ENCODE results near the gene ZNF71.

Gene ZNF71

DNA sequence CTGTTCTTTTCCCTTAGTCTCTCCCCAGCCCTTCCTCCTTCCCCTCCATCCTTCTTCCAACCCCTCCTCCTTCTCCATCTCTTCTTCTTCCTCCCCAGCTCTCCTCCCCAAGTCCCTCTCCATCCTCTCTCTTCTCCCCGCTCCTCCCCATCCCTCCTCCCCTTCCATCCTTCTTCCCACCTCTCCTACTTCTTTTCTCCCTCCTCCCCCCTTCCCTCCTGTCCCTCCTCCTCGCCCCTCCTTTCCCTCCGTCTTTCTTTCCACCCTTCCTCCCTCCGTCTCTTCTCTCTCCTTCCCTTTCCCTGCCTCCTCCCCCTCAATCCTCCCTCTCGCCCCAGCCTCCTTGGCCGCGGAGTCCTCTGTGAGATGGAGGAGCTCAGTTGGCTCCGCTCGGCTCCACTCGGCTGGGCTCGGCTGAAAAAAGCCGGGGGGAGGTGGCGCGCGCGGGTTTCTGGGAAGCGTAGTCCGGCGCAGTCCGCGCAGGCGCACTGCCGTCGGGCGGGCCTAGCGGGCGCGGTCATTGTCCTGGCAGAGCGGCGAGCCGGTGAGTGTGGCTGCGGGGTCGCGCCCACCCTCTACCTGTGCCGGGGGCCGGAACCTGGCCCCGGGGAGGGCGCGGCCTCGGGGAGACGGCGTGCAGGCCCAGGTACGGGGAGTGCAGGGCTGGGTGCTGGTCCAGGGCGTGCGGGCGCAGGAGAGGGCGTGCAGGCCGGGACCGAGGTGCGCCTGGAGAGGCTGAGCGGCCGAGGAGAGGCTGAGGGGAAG is at the start of gene ZNF71:
TSS of gene ZNF71 (plus strand) at position 520 of the 765 bp plus-strand sequence. CDS start 6,257 bp downstream, outside the sequence.
- no peak within 1 kb of the TSS for H3K27ac ChIP-seq (ENCODE audit: low read length)
- H3K36me3 ChIP-seq (replicated peaks; ENCODE audit: insufficient read depth, low read length): no peaks in the 10 kb centered on the region
- H3K9ac ChIP-seq (ENCODE audit: low read length): peak within 1 kb of the TSS; percentile 59; the same call in 1 of the 2 replicates
- H3K4me2 ChIP-seq (ENCODE audit: low read depth, low read length): peak within 1 kb of the TSS; percentile 59
- DNase-seq: peak; percentile 87
- peaks cover 19% of the 10 kb centered on the region for H3K27me3 ChIP-seq (replicated peaks; ENCODE audit: insufficient read depth, low read length)
- no peaks in the 10 kb centered on the region for H3K9me2 ChIP-seq (replicated peaks; ENCODE audit: insufficient read depth, low read length)
- H3K4me3 ChIP-seq (ENCODE audit: low read length): peak within 1 kb of the TSS; percentile 80
- peak within 1 kb of the TSS; percentile 96 for H2AFZ ChIP-seq (ENCODE audit: low read length)
- TF ChIP-seq EZH2phosphoT487 (IDR thresholded peaks at IDR 0.05; ENCODE audit: low read length) (no peak), EZH2 (optimal IDR thresholded peaks at IDR 0.05; ENCODE audit: low read depth, low read length) (no peak)
- TF ChIP-seq, protein P1, sequence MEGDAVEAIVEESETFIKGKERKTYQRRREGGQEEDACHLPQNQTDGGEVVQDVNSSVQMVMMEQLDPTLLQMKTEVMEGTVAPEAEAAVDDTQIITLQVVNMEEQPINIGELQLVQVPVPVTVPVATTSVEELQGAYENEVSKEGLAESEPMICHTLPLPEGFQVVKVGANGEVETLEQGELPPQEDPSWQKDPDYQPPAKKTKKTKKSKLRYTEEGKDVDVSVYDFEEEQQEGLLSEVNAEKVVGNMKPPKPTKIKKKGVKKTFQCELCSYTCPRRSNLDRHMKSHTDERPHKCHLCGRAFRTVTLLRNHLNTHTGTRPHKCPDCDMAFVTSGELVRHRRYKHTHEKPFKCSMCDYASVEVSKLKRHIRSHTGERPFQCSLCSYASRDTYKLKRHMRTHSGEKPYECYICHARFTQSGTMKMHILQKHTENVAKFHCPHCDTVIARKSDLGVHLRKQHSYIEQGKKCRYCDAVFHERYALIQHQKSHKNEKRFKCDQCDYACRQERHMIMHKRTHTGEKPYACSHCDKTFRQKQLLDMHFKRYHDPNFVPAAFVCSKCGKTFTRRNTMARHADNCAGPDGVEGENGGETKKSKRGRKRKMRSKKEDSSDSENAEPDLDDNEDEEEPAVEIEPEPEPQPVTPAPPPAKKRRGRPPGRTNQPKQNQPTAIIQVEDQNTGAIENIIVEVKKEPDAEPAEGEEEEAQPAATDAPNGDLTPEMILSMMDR (IDR thresholded peaks at IDR 0.05; ENCODE audit: low read length): no peak
- no peaks in the 10 kb centered on the region for H3F3A ChIP-seq (ENCODE audit: insufficient read depth, low read length)
- peaks cover 14% of the 10 kb centered on the region for H3K79me2 ChIP-seq (ENCODE audit: low read length)
- H4K20me1 ChIP-seq (ENCODE audit: insufficient read depth, low read length): no peaks in the 10 kb centered on the region
- peaks cover 3% of the 10 kb centered on the region; the same call in 1 of the 2 replicates for H3K4me1 ChIP-seq (ENCODE audit: low read length)
- no peaks in the 10 kb centered on the region for H3K9me3 ChIP-seq (replicated peaks; ENCODE audit: insufficient read depth, low read length)

DNA sequence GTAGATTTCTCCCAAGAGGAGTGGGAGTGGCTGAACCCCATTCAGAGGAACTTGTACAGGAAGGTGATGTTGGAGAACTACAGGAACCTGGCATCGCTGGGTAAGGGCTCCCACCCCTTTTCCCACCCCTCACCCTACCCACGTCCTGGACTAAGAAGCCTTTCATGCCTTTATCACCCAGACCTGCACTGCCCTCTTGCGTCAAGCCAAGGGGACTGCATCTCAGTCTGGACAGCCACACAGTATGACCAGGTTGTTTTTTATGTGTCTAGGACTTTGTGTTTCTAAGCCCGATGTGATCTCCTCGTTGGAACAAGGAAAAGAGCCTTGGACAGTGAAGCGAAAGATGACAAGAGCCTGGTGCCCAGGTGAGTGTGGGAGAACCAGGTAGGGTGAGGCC is 47.6 kb upstream of the ZNF71 start:
- Histone ChIP-seq H3K27me3 (replicated peaks; ENCODE audit: insufficient read depth, low read length) (no peaks in the 10 kb centered on the region), H4K20me1 (ENCODE audit: insufficient read depth, low read length) (no peaks in the 10 kb centered on the region), H3K9me2 (replicated peaks; ENCODE audit: insufficient read depth, low read length) (no peaks in the 10 kb centered on the region), H3K9ac (ENCODE audit: low read length) (no peak overlapping the region), H3K79me2 (ENCODE audit: low read length) (no peaks in the 10 kb centered on the region), H3K9me3 (replicated peaks; ENCODE audit: insufficient read depth, low read length) (no peaks in the 10 kb centered on the region), H3K36me3 (replicated peaks; ENCODE audit: insufficient read depth, low read length) (no peaks in the 10 kb centered on the region), H3K4me2 (ENCODE audit: low read depth, low read length) (no peak overlapping the region), H3F3A (ENCODE audit: insufficient read depth, low read length) (no peaks in the 10 kb centered on the region), H2AFZ (ENCODE audit: low read length) (no peak overlapping the region), H3K4me3 (ENCODE audit: low read length) (no peak overlapping the region), H3K4me1 (ENCODE audit: low read length) (no peaks in the 10 kb centered on the region), H3K27ac (ENCODE audit: low read length) (no peak overlapping the region)
- DNase-seq: no peak
- TF ChIP-seq, protein P1 (IDR thresholded peaks at IDR 0.05; ENCODE audit: low read length): peak; percentile 50
- TF ChIP-seq EZH2 (optimal IDR thresholded peaks at IDR 0.05; ENCODE audit: low read depth, low read length): no peak

DNA sequence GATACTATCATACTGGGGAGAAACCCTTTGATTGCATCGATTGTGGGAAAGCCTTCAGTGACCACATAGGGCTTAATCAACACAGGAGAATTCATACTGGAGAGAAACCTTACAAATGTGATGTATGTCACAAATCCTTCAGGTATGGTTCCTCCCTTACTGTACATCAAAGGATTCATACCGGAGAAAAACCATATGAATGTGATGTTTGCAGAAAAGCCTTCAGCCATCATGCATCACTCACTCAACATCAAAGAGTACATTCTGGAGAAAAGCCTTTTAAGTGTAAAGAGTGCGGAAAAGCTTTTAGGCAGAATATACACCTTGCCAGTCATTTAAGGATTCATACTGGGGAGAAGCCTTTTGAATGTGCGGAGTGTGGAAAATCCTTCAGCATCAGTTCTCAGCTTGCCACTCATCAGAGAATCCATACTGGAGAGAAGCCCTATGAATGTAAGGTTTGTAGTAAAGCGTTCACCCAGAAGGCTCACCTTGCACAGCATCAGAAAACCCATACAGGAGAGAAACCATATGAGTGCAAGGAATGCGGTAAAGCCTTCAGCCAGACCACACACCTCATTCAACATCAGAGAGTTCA is 40.7 kb upstream of the ZNF71 start:
- Histone ChIP-seq H4K20me1 (ENCODE audit: insufficient read depth, low read length) (no peaks in the 10 kb centered on the region), H3K9ac (ENCODE audit: low read length) (no peak overlapping the region), H3K9me3 (replicated peaks; ENCODE audit: insufficient read depth, low read length) (no peaks in the 10 kb centered on the region), H3K27me3 (replicated peaks; ENCODE audit: insufficient read depth, low read length) (no peaks in the 10 kb centered on the region), H3F3A (ENCODE audit: insufficient read depth, low read length) (no peaks in the 10 kb centered on the region), H3K9me2 (replicated peaks; ENCODE audit: insufficient read depth, low read length) (no peaks in the 10 kb centered on the region), H3K79me2 (ENCODE audit: low read length) (no peaks in the 10 kb centered on the region), H3K4me3 (ENCODE audit: low read length) (no peak overlapping the region), H3K27ac (ENCODE audit: low read length) (no peak overlapping the region), H3K36me3 (replicated peaks; ENCODE audit: insufficient read depth, low read length) (no peaks in the 10 kb centered on the region), H3K4me2 (ENCODE audit: low read depth, low read length) (no peak overlapping the region), H2AFZ (ENCODE audit: low read length) (no peak overlapping the region), H3K4me1 (ENCODE audit: low read length) (no peaks in the 10 kb centered on the region)
- DNase-seq: no peak
- TF ChIP-seq EZH2 (optimal IDR thresholded peaks at IDR 0.05; ENCODE audit: low read depth, low read length) (no peak), EZH2phosphoT487 (IDR thresholded peaks at IDR 0.05; ENCODE audit: low read length) (no peak)
- TF ChIP-seq, protein P1 (IDR thresholded peaks at IDR 0.05; ENCODE audit: low read length): no peak
